Stimulated activated CD4-positive, alpha-beta T cell treated with anti-CD3 and anti-CD28 coated beads, Interleukin-1b, Interleukin-23, amount 100 ng/mL, for 4 hours (primary cell): Measurements from ENCODE around the gene ERBB4.
"Not testable (repeated sequence)": the region's sequence is repeated elsewhere in the genome, so short reads cannot be mapped to it uniquely, and the experiment has no call there.

ENCODE experiments used
- DNase-seq, 2 donors: peaks; one replicate each; pipeline ENCODE4 v3.0.0-alpha.2; 2020; ENCODE audit warnings: low read depth in 2 of 2

ERBB4 gene

DNA sequence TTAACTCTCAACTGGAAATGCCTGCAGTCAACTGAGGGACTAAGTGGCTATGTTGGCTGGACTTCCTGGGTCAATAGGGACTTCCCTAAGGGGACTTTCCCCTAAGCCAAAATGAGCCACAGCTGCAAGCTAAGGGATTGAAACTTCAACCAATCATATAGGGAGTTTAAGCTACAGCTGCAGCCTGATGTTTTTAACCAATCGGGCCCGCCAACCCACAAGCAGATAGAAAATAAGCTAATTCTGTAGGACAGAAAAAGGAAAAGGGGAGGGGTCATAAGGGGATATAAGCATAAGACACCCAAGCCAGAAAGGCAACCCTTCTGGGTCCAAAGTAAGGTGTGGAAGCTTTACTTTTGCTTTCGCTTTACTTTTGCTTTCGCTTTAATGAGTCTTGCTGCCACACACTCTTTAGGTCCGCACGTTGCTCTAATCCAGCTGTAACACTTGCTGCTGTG, 927.5 kb downstream of the ERBB4 start:
- no peak for DNase-seq

DNA sequence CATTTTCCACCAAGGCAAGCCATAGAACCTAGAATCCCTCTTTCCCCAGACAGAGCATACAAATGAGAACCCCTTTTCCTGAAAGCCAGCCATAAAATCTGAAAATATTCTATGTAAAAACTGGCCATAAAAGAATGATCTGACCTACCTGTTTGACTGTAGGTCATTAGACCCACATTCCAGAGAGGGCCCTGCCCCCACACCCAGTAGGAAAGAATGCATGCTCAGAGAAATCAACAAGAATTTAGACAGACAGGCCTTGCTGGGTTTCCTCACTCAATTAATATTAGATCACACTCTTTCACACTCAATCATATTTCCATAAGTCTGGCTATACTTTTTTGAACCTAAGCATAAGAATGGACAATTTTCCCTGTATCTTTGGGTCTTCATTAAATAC, 929.5 kb downstream of the ERBB4 start:
- DNase-seq, result no peak

DNA sequence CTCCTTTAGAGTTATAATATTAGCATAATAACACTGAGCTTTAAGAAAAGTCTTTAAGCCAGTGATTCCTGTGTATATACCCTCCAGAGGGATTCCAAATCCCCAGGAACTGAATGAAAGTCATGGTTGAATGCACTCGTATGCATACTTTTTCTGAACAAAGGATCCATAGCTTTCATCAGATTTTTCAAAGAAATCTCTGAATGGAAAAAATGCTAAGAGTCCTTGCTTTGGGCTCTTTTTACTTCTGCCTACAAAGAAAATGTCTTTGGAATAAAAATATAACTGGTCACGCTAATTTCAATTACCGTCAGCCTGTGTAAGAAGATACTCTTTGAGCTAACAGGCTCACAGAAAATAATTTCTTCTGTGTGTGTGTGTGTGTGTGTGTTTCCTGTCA, 939.5 kb downstream of the ERBB4 start:
- DNase-seq, result no peak

DNA sequence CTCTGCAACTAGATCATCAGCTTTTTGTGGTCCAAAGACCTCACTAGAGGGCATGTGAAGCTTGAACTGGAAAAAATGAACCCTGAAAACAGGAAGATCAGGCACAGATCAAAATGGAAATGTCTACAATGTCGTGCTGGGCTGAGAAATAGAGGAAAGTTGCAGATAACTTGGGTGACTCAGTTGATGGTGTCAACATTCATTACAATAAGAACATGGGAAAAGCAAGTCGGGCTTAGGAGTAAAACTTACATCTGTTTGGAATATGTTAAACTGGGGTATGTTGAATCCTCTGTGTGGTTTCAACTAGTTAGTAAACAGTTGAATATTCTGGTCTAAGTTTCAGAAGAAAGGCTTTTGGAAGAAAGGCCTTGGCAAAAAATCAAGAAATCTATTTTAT, 940.4 kb downstream of the ERBB4 start:
- DNase-seq, result no peak

DNA sequence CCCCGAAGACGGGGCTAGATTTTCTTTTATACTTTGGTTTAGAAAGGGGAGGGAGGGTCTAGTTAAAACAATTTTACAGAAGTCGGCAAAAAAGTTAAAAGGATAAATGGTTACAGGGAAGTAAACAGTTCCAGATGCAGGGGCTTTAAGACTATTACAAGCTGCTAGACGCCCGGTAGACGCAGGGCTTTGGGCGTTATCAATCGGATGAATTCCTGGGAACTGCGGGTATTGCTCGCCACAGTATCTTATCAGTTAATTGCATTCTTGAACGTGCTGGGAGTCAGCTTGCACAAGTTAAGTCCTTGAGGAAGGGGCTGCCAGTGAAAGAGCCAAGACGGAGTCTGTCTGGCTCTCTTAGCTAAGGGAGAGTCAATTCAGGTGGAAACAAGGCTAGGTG, 946.6 kb downstream of the ERBB4 start:
- DNase-seq, result not testable (repeated sequence)

DNA sequence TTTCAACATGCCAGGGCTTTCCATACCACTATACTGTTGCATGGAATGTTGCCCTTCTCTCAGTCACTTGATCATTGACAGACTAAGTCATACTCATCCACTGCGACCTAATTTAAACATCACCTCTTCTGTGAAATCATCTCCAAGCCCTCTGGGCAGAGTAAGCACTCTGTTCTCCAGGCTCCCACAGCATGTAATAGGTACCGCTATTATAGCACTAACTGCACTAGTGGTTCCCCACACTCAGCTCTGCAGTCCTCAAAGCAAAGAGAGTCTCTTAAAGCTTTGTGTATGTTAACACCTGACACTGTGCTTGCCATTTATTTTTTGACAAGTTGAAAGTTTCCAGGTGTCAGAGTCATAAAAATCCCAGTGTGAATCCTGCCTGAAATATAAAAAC, 947.2 kb downstream of the ERBB4 start:
- DNase-seq, result no peak

DNA sequence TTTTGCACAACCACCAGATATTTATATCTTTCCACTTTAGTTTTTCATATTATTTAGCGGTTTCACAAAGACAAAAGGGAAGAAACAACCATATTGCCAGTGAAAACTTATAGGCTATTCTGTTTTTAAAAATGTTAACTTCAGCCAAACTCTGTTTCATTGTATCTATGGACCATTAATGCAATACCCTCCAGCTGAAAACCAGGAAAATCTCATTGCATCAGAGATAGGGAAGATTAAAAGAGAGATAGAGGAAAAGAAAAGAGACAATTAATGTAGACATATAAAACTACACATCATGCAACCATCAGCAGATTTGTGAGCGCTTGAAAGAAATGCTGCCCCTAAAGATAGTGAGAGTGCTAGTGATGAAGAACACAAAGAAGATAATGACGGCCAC, 970.2 kb downstream of the ERBB4 start:
- no peak for DNase-seq

DNA sequence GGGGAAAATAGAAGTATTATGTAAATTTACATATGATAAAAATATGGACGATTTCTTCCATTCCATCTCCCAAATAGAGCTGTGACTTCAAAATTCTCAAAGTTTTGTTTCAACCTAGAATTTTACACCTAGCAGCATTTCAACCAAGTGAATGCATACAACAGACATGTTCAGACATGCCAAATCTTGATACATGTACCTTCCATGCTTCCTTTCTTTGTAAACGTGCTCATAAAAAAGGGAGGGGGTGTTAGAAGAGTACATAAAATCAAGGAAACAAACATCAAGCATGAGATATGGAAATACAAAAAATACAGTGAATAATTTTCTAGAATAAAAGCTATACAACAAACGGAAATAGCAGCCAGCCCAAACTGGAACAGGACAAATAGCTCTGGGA, 974.2 kb downstream of the ERBB4 start:
- no peak for DNase-seq

DNA sequence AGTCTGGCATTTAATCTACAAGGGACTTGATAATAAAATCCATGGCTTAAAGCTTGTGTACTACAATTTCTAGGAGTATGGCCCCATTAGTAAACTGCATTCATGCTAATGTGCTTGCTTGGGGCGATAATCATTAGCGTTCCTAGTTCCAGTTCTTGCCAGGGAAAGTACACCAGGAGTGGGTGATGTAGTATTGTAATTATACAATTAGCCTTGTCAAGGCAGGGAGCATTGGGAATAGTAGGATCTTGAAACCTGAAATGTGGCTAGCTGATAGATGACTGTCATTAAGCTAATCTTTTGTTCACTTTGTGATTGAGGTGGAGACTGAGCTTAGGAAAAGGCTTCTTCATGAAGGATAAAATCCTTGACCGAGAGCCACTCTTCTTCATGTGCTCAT, 993.0 kb downstream of the ERBB4 start:
- no peak for DNase-seq

DNA sequence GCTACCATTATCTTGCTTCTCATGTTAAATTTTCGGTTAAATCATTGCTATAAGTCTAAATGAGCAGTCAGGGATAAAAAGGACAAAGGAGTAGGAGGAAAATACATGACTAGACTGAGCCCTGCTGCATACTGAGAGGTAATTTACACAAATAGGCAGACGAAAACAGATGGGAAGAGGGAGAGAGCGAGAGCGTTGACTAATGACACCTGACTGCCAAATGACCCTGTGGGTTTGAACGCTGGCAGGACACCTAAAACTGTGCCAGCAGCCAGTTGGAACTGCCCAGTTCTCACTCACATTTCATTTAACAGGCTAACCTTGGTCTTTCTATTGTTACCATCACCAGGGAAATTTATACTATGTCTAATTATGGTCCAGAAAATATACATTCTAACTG, 1004.0 kb downstream of the ERBB4 start:
- DNase-seq, result no peak

DNA sequence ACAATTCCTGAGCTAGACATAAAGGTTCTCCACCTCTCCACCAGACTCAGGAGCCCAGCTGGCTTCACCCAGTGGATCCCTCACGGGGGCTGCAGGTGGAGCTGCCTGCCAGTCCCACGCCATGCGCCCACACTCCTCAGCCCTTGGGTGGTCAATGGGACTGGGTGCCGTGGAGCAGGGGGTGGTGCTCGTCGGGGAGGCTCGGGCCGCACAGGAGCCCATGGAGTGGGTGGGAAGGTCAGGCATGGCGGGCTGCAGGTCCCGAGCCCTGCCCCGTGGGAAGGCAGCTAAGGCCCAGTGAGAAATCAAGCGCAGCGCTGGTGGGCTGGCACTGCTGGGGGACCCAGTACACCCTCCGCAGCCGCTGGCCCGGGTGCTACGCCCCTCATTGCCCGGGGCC, 1014.4 kb downstream of the ERBB4 start:
- not testable (repeated sequence) for DNase-seq

DNA sequence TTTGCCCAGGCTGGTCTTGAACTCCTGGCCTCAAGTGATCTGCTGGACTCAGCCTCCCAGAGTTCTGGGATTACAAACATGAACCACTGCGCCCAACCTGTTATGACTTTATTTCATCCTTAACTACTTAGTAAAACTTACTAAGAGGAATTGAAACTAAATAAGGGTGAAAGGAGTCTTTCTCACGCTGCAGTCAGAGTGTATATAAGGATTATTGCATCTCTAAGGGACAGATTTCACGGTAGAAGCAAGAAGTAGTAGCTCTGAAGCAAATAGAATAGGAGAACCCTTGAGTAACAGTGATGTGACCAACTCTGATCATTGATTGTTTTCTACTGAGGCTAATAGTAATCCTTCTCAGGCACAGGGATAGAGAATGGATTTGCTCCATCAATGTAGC, 1022.1 kb downstream of the ERBB4 start:
- DNase-seq, result no peak

DNA sequence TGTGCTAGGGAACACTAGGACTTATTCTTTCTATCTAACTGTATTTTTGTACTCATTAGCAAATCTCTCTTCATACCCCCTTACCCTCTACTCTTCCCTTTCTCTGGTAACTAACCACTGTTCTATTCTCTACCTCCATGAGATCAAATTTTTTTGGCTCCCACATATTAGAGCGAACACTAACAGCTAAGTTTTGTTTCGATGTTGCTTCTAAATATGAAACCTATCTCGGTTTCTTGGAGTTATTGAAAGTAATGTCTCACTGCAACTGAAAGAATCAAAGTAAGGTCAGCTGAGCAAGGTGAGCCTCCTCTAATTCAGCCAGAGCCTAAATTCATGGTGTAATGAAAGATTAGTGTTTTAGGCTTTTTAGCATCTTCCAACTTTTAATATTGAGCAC, 1024.6 kb downstream of the ERBB4 start:
- DNase-seq, result no peak

DNA sequence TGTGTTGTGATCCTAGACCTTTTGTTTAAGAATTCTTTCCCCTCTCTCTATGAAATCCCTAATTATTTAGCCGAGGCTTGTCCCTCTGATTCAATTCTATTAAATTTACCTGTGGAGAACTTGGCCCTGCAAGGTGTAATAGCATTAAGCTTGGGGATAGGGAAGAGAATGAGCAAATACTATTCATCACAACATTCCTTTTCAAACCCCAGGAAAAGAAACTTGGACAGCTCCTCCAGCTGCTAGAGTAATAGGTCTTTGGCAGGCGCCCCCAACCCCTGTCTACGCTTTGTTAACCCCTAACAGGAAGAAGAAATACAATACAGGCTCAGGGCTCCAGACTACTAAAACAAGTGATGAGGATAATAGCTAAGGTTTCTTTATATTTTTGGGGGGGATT, 1025.2 kb downstream of the ERBB4 start:
- no peak for DNase-seq

DNA sequence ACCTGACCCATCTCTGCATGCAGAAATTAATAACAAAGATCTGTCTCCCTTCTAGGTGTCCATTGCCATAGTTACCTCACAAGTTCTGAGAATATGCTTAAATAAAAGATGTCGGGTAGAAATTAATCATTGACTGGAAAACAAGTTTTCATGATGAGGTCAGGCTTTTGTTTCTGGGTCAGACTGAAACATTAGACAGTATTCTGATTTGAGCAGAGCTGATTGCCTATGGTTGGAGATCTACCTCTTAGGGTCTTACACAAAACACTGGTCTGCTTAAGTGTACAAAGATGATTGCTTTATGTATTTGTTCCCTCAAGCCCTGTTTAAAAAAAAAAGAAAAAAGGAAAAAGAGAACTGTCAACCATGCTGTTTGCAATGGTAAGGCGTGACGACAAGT, 1025.8 kb downstream of the ERBB4 start:
- no peak for DNase-seq

DNA sequence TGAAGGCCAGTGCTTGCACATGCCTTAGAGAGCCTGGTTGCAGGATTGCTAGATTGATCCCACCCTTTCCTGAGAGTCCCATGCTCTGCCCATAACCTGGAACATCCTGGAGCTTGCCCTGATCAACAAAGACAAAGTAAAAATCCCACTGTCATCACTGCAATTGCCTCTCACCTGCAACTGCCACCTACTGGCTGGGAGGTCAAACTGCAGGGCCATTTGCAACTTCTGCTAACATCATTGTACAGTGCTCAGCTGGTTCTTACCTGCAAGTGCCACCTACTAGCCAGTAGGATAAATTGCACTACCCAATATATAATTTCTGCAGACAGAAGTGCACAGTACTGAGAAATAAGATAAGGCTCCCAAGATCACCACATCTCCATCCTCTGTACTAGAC, 1034.7 kb downstream of the ERBB4 start:
- no peak for DNase-seq

DNA sequence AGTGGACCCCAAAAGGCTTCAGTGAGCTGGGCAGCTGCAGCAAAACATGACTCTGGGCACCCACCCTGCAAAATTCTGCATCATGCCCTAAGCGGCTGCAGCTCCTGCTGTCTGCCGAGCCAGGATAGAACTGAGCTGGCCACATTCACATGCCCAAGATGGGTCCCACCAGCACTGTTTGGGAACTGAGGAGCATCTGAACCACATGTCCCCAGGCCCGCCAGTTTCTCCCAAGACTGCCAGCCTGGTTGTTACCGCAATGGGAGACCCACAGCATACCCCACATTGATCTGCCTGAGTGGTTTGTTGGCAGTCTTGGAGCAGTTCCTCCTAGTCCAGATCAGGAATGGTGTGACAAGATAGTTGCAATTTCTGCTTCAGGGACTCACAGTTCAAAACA, 1035.4 kb downstream of the ERBB4 start:
- DNase-seq, result no peak

DNA sequence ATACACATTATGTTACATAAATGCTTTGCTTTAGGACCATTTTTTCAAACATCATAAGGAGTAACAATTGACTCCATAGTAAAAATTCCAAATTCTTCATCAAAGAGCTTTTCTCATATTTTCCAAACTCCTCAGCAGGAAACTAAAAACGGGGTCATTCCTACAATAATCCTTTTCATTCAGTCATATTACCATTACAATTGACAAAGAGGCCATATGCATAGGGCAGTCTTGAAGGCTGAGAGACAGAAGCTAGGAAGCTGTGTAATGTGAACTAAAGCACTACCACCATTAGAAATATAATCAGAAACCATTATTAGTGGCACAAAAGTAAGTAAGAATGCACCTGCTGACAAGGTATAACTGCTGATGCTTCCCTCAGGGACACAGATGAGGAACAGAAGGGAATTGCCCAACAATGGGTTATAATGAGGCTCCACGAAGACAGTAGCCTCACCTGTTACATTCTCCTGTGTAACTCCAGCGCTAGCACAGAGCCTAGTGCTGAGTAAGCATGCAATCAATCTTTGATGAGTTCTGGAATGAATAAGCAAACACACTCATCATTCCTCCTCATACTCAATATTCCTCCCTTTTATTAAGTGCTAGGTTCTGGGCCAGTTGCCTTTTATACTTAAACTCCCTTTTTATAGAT, 1039.9 kb downstream of the ERBB4 start:
- no peak for DNase-seq

DNA sequence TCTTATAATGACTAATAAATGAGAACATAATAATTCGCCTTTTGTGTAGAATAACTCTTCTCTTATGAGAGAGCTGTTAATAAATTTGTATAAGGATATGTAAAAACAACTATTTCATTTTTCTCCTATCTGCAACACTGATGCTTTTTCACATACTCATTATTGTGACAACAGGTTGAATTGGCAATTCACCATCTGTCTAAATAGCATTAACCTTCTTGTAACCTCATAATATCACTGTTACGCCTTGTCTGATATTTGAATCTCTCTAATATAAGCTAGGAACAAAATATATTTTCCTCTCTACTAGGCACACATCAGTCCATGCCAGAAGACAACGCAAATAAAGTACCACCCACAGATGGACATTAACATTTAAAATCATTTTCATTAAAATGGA, 1043.3 kb downstream of the ERBB4 start:
- no peak for DNase-seq

DNA sequence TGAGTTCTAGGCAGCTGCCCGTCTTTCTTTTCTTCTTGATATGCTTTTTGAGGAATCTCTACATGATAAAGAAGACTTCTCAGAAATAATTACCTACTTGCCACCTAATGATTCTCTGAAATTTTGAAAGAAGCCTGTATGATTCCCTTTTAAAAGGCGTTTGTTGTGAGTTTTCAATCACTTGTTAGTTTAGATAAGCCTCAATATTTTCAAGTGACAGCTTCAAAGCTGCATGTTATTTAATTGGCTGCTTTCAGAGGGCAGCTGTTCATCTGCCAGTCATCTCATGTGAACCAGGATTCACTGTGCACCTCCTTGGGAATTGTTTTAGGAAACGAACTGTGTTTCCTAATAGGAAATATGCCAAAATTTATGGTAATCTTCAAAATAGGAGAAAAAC, 1044.1 kb downstream of the ERBB4 start:
- DNase-seq, result no peak

DNA sequence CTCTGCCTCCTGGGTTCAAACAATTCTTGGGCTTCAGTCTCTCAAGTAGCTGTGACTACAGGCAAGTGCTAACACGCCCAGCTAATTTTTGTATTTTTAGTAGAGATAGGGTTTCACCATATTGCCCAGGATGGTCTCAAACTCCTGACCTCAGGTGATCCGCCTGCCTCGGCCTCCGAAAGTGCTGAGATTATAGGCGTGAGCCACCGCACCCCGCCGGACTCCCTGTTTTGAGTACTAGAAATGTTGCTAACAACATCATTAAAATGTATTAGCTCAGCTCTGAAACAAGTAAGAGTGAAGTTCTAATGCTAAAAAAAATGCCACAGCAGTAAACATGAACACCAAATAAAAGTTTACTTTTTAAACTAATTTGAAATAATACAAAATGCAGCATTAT, 1044.5 kb downstream of the ERBB4 start:
- no peak for DNase-seq

DNA sequence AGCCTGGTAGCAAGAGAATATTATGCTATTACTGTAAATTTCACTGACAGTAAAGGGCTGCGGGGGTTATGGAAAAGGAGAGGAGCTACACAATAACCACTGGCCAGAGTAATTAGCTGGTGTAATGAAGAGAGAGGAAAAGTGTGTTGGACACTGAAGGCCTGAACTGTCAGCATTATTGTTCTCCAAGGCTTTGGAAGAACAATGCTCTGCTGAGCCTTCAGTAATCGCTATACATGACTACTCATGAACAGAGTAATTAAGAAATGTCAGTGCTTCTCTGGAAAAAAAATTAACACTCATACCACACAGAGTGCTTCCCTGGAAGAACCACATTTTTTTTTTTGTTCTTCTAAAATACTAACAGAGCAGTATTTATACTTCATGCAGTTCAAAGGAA, 1050.9 kb downstream of the ERBB4 start:
- DNase-seq, result no peak

DNA sequence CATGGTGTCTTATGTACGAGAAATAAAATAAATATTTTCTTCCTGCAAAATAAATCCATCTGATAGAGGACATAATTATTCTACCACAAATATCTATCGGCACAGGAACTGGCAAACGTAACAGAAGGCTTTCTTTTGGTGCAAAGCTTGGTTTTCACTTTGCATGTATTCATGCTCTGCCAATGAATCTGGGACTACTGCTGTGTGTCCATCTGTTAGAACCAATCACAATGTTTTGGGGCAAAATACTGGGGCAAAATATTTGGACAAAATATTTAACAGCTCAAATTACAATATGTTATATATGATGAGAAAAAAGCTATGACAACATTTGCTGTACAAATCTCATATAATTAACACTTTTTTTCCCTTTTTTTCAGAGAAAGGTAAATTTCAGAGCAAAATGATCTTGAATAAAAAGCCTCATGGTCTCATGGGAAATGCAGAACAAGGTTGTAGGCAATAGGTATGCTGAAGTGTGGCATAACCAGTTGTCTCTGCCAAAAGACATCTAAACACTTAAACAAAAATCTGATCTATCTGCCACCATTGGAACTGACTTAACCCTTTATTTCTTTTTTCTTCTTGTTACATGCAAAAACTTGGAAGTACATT, 1059.0 kb downstream of the ERBB4 start:
- DNase-seq, result no peak
